Dendritic cell treated with granulocyte-macrophage colony-stimulating factor and Interleukin-4, amounts not matched to agents 40 ng/mL and 50 ng/mL, for 4 days (primary cell): ENCODE results near the gene DPP10.

Experiments
- H3K27ac Mint-ChIP-seq: one replicate; pipeline ENCODE4 v1.8.0; 2022; ENCODE audit warnings: mild to moderate bottlenecking, mixed read lengths
- H3K27me3 Mint-ChIP-seq: one replicate; pipeline ENCODE4 v1.8.0; 2022; ENCODE audit warnings: mild to moderate bottlenecking, mixed read lengths
- H3K36me3 Mint-ChIP-seq: one replicate; pipeline ENCODE4 v1.8.0; 2022; ENCODE audit warnings: low read depth, mixed read lengths
- H3K4me1 Mint-ChIP-seq: one replicate; pipeline ENCODE4 v1.8.0; 2022; ENCODE audit warnings: low read depth, mixed read lengths
- H3K4me3 Mint-ChIP-seq: one replicate; pipeline ENCODE4 v1.8.0; 2022; ENCODE audit warnings: mild to moderate bottlenecking, moderate library complexity, mixed read lengths
- H3K9me3 Mint-ChIP-seq: one replicate; pipeline ENCODE4 v1.8.0; 2022; ENCODE audit warnings: mixed read lengths
- intact Hi-C: fragments of 100-400 bp; cut with micrococcal nuclease; formaldehyde crosslinking; loops from one replicate; pipeline ENCODE4 v1.15.0; 2022

Gene DPP10

GRCh38 chr2:114789989-114790388 is 347.5 kb downstream of the DPP10 start:
- Mint-ChIP-seq H3K9me3 (no peaks in the 10 kb centered on the region), H3K4me3 (no peak overlapping the region), H3K36me3 (no peaks in the 10 kb centered on the region), H3K27ac (no peak overlapping the region), H3K4me1 (no peaks in the 10 kb centered on the region), H3K27me3 (no peaks in the 10 kb centered on the region)
- intact Hi-C loops: loop anchor here (10.0 kb wide), 1 partner anchor 425 kb away; no protein-coding TSS in a partner anchor

- H3K4me3 Mint-ChIP-seq: no peak overlapping the region
- no peaks in the 10 kb centered on the region for H3K36me3 Mint-ChIP-seq
- no peaks in the 10 kb centered on the region for H3K4me1 Mint-ChIP-seq
- no peak overlapping the region for H3K27ac Mint-ChIP-seq
- no peaks in the 10 kb centered on the region for H3K27me3 Mint-ChIP-seq
- intact Hi-C loops: no loop called here
- peaks cover 10% of the 10 kb centered on the region for H3K9me3 Mint-ChIP-seq
Observed at GRCh38 chr2:114797540-114797939, 355.1 kb downstream of the DPP10 start.

GRCh38 chr2:114797942-114798341 is 355.5 kb downstream of the DPP10 start:
- H3K27me3 Mint-ChIP-seq: no peaks in the 10 kb centered on the region
- no peaks in the 10 kb centered on the region for H3K36me3 Mint-ChIP-seq
- no peak overlapping the region for H3K27ac Mint-ChIP-seq
- intact Hi-C loops: no loop called here
- H3K9me3 Mint-ChIP-seq: peaks cover 10% of the 10 kb centered on the region
- H3K4me3 Mint-ChIP-seq: no peak overlapping the region
- no peaks in the 10 kb centered on the region for H3K4me1 Mint-ChIP-seq

- no peaks in the 10 kb centered on the region for H3K36me3 Mint-ChIP-seq
- H3K4me1 Mint-ChIP-seq: no peaks in the 10 kb centered on the region
- intact Hi-C loops: no loop called here
- peaks cover 19% of the 10 kb centered on the region for H3K9me3 Mint-ChIP-seq
- H3K27ac Mint-ChIP-seq: no peak overlapping the region
- no peaks in the 10 kb centered on the region for H3K27me3 Mint-ChIP-seq
- H3K4me3 Mint-ChIP-seq: no peak overlapping the region
Observed at GRCh38 chr2:114800371-114800770, 357.9 kb downstream of the DPP10 start.

- intact Hi-C loops: no loop called here
- Mint-ChIP-seq H3K4me3 (no peak overlapping the region), H3K9me3 (peaks cover 10% of the 10 kb centered on the region), H3K27ac (no peak overlapping the region), H3K36me3 (no peaks in the 10 kb centered on the region), H3K4me1 (no peaks in the 10 kb centered on the region), H3K27me3 (no peaks in the 10 kb centered on the region)
Observed at GRCh38 chr2:114805195-114805594, 362.8 kb downstream of the DPP10 start.

GRCh38 chr2:114810092-114810491 is 367.7 kb downstream of the DPP10 start:
- H3K4me3 Mint-ChIP-seq: no peak overlapping the region
- H3K27ac Mint-ChIP-seq: no peak overlapping the region
- intact Hi-C loops: no loop called here
- H3K27me3 Mint-ChIP-seq: no peaks in the 10 kb centered on the region
- H3K4me1 Mint-ChIP-seq: no peaks in the 10 kb centered on the region
- H3K36me3 Mint-ChIP-seq: no peaks in the 10 kb centered on the region
- H3K9me3 Mint-ChIP-seq: peaks cover 4% of the 10 kb centered on the region

GRCh38 chr2:114812261-114812660 is 369.8 kb downstream of the DPP10 start:
- H3K4me3 Mint-ChIP-seq: no peak overlapping the region
- H3K27ac Mint-ChIP-seq: no peak overlapping the region
- no peaks in the 10 kb centered on the region for H3K4me1 Mint-ChIP-seq
- H3K36me3 Mint-ChIP-seq: no peaks in the 10 kb centered on the region
- H3K9me3 Mint-ChIP-seq: peaks cover 9% of the 10 kb centered on the region
- intact Hi-C loops: no loop called here
- no peaks in the 10 kb centered on the region for H3K27me3 Mint-ChIP-seq

- Mint-ChIP-seq H3K9me3 (peaks cover 9% of the 10 kb centered on the region), H3K27ac (no peak overlapping the region), H3K4me1 (no peaks in the 10 kb centered on the region), H3K36me3 (no peaks in the 10 kb centered on the region), H3K4me3 (no peak overlapping the region), H3K27me3 (no peaks in the 10 kb centered on the region)
- intact Hi-C loops: no loop called here
Observed at GRCh38 chr2:114814355-114814754, 371.9 kb downstream of the DPP10 start.

GRCh38 chr2:114821055-114821454 is 378.6 kb downstream of the DPP10 start:
- Mint-ChIP-seq H3K4me3 (no peak overlapping the region), H3K27ac (no peak overlapping the region), H3K36me3 (no peaks in the 10 kb centered on the region), H3K4me1 (no peaks in the 10 kb centered on the region), H3K9me3 (peaks cover 22% of the 10 kb centered on the region), H3K27me3 (no peaks in the 10 kb centered on the region)
- intact Hi-C loops: no loop called here

GRCh38 chr2:114843963-114844362 is 401.5 kb downstream of the DPP10 start:
- Mint-ChIP-seq H3K4me3 (no peak overlapping the region), H3K36me3 (no peaks in the 10 kb centered on the region), H3K27ac (no peak overlapping the region), H3K9me3 (peaks cover 11% of the 10 kb centered on the region), H3K4me1 (no peaks in the 10 kb centered on the region), H3K27me3 (no peaks in the 10 kb centered on the region)
- intact Hi-C loops: no loop called here

- Mint-ChIP-seq H3K27me3 (no peaks in the 10 kb centered on the region), H3K9me3 (peaks cover 10% of the 10 kb centered on the region), H3K4me1 (no peaks in the 10 kb centered on the region), H3K27ac (no peak overlapping the region), H3K36me3 (no peaks in the 10 kb centered on the region), H3K4me3 (no peak overlapping the region)
- intact Hi-C loops: no loop called here
Observed at GRCh38 chr2:114857196-114857595, 414.8 kb downstream of the DPP10 start.

- Mint-ChIP-seq H3K4me3 (no peak overlapping the region), H3K27ac (no peak overlapping the region), H3K4me1 (no peaks in the 10 kb centered on the region), H3K9me3 (peaks cover 10% of the 10 kb centered on the region), H3K27me3 (no peaks in the 10 kb centered on the region), H3K36me3 (no peaks in the 10 kb centered on the region)
- intact Hi-C loops: no loop called here
Observed at GRCh38 chr2:114859726-114860510, 417.5 kb downstream of the DPP10 start.

GRCh38 chr2:114862243-114862642 is 419.8 kb downstream of the DPP10 start:
- H3K9me3 Mint-ChIP-seq: peaks cover 10% of the 10 kb centered on the region
- H3K4me1 Mint-ChIP-seq: no peaks in the 10 kb centered on the region
- intact Hi-C loops: no loop called here
- no peaks in the 10 kb centered on the region for H3K27me3 Mint-ChIP-seq
- H3K4me3 Mint-ChIP-seq: no peak overlapping the region
- no peaks in the 10 kb centered on the region for H3K36me3 Mint-ChIP-seq
- H3K27ac Mint-ChIP-seq: no peak overlapping the region

GRCh38 chr2:114864901-114865300 is 422.5 kb downstream of the DPP10 start:
- Mint-ChIP-seq H3K27ac (no peak overlapping the region), H3K36me3 (no peaks in the 10 kb centered on the region), H3K27me3 (no peaks in the 10 kb centered on the region), H3K9me3 (no peaks in the 10 kb centered on the region), H3K4me1 (no peaks in the 10 kb centered on the region), H3K4me3 (no peak overlapping the region)
- intact Hi-C loops: no loop called here

GRCh38 chr2:114880046-114880445 is 437.6 kb downstream of the DPP10 start:
- H3K27ac Mint-ChIP-seq: no peak overlapping the region
- H3K9me3 Mint-ChIP-seq: no peaks in the 10 kb centered on the region
- H3K4me3 Mint-ChIP-seq: no peak overlapping the region
- intact Hi-C loops: no loop called here
- no peaks in the 10 kb centered on the region for H3K27me3 Mint-ChIP-seq
- no peaks in the 10 kb centered on the region for H3K36me3 Mint-ChIP-seq
- no peaks in the 10 kb centered on the region for H3K4me1 Mint-ChIP-seq
